ENCODE results near the gene KIF16B. TPM values are rescaled to one million over a fixed set of nuclear protein-coding genes. Genes with fewer than 3 reads are reported as not detected.
A peak's percentile ranks its signal among the peaks of the same experiment; 100 is the strongest.

Gene KIF16B
- total and polyA plus RNA-seq, 2 of the 13 experiments (the other 11 are each of a cell fraction or from before 2014, with no cell fraction given): 6.9 to 18.0 TPM

DNA sequence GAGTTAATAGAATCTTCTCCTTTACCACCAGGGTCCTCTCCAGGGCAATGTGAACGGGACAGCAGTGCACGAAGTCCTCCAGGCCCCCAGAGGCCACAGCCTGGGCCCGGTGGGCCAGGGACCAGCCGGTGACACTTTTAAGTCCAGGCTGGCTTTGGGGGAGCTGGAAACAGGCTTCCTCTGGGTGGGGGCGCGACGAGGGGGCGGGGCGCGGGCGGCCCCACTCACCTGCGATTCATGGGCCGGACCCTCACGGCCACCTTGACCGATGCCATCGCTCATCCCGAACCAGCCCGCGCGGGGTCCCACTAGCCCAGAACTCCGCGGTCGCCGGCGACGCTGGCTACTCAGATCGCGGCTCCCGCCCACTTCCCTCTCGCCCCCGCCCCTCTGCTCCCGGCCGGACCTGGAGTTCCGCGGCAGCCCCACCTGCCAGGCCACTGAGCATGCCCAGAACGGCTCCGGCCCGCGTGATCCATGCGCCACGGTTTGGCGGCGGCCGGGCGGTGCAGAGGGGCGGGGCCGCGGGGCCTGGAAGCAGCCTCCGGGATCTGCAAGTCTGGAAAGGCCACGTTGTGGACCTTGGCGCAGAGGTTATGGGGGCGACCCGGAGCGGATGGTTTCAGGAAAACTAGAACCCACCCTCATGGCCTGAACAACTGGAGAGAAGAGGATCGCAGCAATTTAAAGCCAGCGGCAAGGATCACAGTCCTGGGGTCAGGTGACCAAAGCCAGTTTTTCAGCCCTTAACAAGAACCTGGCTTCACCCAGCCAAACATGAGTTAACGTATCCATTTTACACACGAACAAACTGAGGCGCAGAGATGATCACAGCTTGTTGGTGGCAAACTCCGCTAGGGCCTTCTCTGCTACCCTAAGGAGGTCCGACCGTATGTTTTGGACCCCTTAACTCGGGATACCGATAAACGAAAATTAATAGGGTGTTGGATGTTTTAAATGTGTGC, at the start of gene KIF16B (continued):
- no peak for TF ChIP-seq ZNF841 (CRISPR knock-in tag; IDR thresholded peaks at IDR 0.05; ENCODE audit: borderline replicate concordance)
- peak; percentile 97 for TF ChIP-seq BORCS8-MEF2B (CRISPR knock-in tag; IDR thresholded peaks at IDR 0.05)
- TF ChIP-seq, protein P1, sequence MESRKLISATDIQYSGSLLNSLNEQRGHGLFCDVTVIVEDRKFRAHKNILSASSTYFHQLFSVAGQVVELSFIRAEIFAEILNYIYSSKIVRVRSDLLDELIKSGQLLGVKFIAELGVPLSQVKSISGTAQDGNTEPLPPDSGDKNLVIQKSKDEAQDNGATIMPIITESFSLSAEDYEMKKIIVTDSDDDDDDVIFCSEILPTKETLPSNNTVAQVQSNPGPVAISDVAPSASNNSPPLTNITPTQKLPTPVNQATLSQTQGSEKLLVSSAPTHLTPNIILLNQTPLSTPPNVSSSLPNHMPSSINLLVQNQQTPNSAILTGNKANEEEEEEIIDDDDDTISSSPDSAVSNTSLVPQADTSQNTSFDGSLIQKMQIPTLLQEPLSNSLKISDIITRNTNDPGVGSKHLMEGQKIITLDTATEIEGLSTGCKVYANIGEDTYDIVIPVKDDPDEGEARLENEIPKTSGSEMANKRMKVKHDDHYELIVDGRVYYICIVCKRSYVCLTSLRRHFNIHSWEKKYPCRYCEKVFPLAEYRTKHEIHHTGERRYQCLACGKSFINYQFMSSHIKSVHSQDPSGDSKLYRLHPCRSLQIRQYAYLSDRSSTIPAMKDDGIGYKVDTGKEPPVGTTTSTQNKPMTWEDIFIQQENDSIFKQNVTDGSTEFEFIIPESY (CRISPR knock-in tag; IDR thresholded peaks at IDR 0.05): peak; percentile 58; the same call in 1 of the 2 replicates
- peak; percentile 62; the same call in 1 of the 2 replicates for TF ChIP-seq ZNF253 (CRISPR knock-in tag; IDR thresholded peaks at IDR 0.05; ENCODE audit: borderline replicate concordance)
- peak; percentile 80; the same call in 1 of the 2 replicates for TF ChIP-seq ZFP1 (CRISPR knock-in tag; IDR thresholded peaks at IDR 0.05)
- TF ChIP-seq ZNF530 (CRISPR knock-in tag; IDR thresholded peaks at IDR 0.05; ENCODE audit: low read depth): no peak
- TF ChIP-seq NCOA5 (CRISPR knock-in tag; IDR thresholded peaks at IDR 0.05): peak; percentile 24; the same call in 1 of the 2 replicates
- TF ChIP-seq ZNF792 (CRISPR knock-in tag; IDR thresholded peaks at IDR 0.05): peak; percentile 78; the same call in 1 of the 2 replicates
- TF ChIP-seq EHMT2 (IDR thresholded peaks at IDR 0.05; ENCODE audit: borderline replicate concordance, low read depth, low read length): peak; percentile 67; the same call in 1 of the 2 replicates
- TF ChIP-seq ZNF788 (CRISPR knock-in tag; IDR thresholded peaks at IDR 0.05; ENCODE audit: borderline replicate concordance): peak; percentile 99
- TF ChIP-seq ZNF703 (CRISPR knock-in tag; IDR thresholded peaks at IDR 0.05; ENCODE audit: borderline replicate concordance): no peak; the same call in 1 of the 2 replicates
- TF ChIP-seq ZNF333 (CRISPR knock-in tag; IDR thresholded peaks at IDR 0.05; ENCODE audit: borderline replicate concordance): no peak; the same call in none of the 2 replicates
- TF ChIP-seq ZSCAN21 (CRISPR knock-in tag; IDR thresholded peaks at IDR 0.05; ENCODE audit: borderline replicate concordance): peak; percentile 98
- TF ChIP-seq, protein P2, sequence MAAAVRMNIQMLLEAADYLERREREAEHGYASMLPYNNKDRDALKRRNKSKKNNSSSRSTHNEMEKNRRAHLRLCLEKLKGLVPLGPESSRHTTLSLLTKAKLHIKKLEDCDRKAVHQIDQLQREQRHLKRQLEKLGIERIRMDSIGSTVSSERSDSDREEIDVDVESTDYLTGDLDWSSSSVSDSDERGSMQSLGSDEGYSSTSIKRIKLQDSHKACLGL (CRISPR knock-in tag; IDR thresholded peaks at IDR 0.05): peak; percentile 97
- TF ChIP-seq, protein P3, sequence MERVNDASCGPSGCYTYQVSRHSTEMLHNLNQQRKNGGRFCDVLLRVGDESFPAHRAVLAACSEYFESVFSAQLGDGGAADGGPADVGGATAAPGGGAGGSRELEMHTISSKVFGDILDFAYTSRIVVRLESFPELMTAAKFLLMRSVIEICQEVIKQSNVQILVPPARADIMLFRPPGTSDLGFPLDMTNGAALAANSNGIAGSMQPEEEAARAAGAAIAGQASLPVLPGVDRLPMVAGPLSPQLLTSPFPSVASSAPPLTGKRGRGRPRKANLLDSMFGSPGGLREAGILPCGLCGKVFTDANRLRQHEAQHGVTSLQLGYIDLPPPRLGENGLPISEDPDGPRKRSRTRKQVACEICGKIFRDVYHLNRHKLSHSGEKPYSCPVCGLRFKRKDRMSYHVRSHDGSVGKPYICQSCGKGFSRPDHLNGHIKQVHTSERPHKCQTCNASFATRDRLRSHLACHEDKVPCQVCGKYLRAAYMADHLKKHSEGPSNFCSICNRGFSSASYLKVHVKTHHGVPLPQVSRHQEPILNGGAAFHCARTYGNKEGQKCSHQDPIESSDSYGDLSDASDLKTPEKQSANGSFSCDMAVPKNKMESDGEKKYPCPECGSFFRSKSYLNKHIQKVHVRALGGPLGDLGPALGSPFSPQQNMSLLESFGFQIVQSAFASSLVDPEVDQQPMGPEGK (CRISPR knock-in tag; IDR thresholded peaks at IDR 0.05): peak; percentile 96
- peak; percentile 86 for TF ChIP-seq ZNF317 (CRISPR knock-in tag; IDR thresholded peaks at IDR 0.05)
